GM18909 (cell line): ENCODE data around the gene KLHL21.
"Not testable (repeated sequence)": the region's sequence is repeated elsewhere in the genome, so short reads cannot be mapped to it uniquely, and the experiment has no call there.

Experiments
- ATAC-seq: cut with Tn5 transposase; IDR thresholded peaks from one replicate; pipeline ENCODE4 v1.9.1; 2021; ENCODE audit warnings: mild to moderate bottlenecking; ENCODE audit not compliant: unreplicated experiment, poor library complexity

Gene KLHL21

DNA sequence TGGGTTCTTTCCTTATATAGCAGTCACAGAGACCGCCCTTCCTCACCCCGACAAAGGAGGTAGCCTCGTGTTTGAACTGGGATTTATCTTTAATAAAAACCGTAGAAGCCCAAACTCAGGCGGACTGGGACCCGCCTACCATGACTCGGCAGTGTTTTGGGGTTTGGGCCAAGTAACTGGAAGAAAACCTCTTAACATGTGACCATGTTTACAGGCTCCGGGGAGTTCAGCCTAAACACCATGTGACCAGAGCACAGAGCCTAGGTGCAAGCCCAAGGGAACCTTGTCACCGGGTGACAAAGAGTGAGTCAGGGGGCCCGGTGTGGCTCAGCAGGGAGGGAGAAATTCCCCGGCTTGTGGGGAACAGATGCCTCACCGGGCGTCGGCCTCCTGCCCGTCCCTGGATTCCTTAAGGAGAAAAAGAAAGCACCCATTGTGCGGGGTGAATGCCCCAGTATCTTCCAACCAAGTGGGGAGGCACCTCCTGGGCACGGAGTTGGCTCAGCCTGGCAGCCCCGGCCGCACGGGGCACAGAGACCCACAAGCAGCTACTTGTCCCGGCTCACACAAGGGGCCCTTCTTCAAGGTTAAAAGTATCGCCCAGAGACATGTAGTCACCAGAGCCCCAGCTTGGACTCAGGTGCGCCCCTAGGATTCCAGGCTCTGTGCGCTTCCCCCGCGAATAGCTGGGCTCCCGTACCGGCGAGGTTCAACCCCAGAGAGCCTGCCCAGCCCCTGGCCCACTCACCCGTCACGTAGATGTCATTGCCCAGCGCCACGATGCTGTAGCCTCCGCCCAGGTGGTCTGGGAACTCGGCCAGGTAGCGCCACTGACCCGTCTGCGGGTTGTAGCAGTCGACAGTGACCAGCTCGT lies 1.4 kb downstream of the KLHL21 start:
- no peak for ATAC-seq

DNA sequence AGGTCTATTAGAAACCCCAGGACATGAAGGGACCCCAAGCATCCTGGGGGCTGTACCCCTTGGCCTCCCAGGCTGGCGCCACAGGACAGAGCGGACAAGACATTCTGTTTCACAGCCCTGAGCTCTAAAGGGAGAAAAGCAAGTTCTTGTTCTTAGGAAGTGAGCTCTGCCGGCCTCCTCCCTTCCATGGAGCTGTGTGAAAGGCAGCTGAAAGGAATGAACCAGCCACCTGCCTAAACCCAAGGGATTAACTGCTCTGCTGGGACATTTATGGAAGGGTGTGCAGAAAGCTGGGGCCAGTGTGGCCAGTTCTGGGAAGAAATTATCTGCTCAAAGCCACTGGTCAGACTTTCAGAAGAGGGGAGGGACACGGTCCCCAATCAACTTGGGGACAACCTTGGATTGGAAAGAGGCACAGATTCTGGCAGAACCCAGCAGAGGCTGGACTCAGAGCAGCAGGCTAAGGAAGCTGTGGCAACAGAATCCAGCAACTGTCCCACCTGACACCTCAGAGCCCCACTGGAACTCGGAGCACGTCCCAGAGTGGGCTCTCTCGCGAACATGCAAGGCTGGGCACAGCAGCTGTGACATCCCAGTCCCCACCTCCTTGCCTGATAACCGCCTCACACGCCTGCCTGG lies 2.1 kb downstream of the KLHL21 start:
- no peak for ATAC-seq

DNA sequence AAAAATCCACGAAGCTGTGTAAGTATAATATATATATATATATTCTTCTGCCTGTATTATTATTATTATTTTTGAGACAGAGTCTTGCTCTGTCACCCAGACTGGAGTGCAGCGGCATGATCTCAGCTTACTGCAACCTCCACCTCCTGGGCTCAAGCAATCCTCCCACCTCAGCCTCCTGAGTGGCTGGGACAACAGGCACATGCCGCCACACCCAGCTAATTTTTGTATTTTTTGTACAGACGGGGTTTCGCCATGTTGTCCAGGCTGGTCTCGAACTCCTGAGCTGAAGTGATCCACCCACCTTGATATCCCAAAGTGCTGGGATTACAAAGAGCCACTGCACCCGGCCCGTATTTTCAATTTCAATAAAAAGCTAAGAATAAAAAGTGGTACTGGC lies 2.7 kb downstream of the KLHL21 start:
- ATAC-seq = not testable (repeated sequence)

DNA sequence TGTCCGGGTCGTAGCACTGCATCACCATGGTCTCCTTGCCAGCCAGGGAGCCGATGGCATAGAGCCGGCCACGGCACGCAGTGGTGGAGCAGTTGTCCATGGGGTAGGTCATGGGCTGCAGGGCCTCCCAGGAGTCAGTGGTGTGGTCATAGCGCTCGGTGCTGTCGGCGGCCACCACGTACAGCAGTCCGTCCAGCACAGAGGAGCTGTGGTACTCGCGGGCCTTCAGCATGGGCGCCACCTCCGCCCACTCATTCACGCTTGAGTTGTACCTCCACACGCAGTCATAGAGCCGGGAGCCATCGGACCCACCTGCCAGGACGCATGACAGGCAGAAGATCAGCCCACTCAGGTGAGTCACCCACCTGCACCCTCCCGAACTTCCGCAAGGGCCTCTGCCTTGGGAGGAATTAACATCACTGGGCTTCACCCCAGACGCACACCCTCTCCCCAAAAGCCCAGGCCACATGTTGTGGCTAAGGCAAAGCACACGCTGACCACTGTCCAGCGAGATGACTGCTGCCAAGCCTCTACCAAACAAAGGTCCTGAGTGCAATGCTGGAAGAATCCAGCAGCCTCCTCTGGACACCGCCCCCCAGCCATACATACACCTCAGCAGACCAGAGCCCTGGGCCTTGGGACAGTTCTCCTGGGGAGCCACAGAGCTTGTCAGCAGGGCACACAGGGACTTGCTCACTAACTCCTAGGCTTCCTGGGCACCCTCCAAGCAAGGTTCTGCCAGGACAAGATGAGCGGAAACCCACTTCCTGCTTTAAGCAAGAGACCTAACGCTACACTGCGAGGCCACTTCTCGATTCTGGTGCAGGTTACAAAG lies 3.3 kb downstream of the KLHL21 start:
- ATAC-seq = no peak

DNA sequence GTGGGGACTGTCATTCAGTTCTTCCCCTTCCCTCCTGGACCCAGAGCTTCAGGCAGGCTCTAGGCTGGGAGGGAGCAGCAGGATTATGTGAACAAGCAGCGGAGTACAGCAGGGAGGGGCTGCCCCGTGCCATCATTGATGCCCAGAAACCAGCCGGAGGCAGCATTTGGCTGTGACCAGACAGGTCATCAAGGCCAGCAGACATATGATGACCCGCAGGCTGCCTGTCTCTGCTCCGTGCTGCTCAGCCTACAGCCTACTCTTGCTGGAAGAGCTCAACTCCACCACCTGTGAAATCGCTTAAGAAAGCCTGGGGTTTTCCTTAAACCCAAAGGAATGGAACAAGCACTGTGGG lies 4.9 kb downstream of the KLHL21 start:
- ATAC-seq = no peak

DNA sequence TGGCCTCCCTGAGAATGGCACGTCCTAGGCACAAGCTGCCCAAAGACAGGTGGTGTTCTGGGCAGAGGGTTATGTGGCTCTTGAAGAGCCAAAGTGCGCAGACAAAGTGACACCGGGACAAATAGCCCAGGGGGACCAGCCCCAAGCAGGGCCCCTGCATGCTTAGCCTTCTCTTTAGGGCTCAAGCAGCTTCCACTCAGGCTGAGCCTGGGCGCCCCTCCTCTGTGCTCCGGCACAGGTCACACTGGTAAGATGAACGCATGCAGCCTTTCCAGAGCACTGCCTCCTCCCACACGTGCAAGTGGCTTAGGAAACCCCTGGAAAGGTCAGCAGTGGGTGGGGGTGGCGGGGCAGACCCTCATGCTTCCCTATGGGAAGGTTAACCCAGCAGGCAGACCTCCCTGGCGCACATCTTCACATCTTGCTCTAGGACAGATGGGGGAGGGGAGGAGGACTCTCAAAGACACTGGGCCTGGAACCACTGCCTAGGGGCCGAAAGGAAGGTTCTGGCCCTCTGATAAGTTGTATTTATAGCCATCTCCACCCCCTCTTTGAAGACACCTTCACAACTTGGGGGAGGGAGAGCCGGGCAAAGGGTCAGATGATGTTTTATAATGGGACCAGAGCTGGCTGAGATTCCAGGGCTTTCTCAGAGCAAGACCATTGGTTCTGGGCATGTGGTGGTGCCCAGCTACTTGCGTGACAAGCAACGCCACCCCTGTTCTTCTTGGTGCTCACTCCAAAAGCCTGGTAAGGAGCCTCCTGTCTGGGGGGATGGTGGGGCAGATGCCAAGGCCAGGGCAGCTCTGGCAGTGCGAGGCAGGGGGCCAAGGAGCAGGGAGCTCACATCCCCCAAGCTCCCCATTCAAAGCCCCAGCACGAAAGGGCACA lies 5.5 kb downstream of the KLHL21 start:
- no peak for ATAC-seq

DNA sequence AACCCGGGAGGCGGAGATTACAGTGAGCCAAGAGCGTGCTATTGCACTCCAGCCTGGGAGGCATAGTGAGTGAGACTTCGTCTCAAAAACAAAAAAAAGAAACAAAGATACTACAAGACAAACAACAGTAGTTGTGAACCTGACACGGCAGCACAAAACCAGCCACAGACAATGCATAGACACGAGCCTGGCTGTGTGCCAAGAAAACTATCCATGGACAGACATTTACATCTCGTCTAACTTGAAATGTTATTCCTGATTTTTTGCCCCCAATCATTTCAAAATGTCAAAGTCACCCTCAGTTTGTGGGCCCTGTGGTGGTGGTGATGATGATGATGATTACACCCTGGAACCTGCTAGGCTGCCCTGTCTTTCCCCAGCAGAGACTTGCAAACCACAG lies 6.3 kb downstream of the KLHL21 start:
- ATAC-seq = no peak

DNA sequence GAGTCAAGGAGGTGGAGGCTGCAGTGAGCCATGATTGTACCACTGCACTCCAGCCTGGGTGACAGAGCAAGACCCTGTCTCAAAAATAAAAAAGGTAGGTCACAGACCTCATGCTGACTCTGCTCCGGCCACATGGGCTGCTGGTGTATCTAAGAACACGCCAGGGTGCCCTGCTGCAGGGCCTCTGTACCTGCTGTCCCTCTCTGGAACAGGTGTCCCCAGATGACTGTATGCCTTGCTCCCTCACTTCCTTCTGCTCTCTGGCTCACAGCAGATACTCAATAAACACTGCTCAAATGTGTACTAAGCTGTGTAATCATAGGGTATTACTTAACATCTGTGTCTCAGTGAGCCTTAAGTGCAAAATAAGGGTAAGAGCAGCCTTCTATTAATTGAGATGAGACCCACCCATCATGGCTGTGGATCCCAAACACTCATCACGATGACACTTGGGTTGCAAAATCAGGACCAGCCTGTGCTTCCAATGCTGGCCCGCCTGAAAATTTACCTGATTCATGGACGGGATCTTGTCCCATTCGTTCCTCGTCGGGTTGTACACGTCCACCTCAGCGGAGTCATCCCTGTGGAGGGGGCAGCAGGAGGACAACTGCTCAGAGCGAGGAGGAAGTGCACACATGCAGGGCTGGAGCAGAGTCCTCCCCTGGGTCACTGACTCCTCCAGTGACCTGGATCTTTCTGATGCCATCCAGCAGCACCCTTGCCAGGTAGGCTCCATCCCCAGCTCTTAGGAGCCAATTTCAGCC lies 7.5 kb downstream of the KLHL21 start:
- ATAC-seq = no peak

DNA sequence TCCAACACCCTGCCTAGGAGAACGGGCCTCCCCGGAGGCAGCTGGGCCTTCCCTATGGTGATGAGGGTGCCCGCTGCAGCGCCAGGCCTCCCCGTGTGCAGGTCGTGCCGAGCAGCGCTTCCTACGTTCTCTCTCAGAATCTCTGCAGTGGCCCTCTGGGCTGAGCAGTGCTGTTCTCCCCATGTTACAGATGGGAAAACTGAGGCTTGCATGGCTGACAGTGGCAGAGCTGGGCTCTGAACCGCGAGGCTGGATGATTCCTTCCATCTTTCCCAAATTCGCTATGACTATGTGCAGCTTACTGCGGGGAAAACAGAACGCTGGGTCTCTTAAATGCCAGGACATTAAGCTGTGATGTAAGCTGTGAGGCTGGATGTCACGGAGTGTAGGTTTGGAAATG lies 8.9 kb downstream of the KLHL21 start:
- ATAC-seq = no peak

DNA sequence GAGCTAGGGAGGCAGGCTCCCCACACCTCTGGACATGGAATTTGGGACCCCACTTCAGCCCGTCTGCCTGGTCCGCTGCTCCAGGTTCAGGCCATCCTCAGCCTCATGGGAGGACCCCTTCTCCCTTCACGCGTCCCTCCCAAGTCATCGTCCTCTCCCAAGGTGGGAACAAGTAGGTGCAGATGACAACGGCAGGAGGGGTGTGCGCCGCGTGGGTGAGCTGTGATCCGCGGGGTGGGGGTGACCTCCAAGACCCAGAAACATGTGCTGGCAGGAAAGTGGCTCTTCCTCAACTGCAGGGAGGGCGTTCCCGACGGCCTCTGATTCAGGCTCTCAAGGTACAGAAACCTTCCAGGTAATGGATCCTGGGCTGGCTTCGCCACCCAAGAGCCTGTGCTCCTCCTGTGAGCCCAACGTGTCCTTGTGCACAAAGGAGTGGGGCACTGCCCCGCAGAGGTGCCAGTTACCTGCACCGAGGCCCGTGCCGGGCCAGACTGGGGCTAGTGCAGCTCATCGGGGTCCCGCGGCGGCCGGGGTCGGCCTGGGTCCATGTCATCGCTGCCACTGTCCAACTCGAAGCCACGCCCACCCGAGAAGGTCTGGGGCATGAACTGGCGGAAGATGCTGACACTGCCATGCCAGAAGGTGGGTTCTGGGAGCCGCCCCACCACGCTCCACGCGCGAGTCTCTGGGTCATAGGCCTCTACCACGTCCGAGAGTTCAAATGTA lies 9.6 kb downstream of the KLHL21 start:
- ATAC-seq = no peak

DNA sequence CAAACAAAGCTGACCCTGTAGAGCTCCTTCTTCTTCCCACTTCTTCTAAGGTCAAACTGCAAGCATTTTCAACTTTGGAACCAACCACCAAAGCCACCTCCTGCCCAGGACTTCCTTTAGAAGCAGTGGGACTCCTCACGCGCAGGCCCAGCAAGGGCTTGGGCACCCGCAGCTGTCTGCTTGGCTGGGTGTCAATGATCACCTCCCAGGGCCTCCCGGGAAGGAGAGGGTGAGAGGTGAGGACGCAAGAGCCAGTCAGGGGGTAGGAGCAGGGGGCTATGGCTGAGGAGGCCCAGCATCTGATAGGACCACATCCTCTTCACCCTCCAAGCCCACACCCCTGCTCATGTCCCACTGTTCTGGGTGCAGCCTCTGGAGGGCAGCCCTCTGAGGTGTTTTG lies 10.2 kb downstream of the KLHL21 start:
- ATAC-seq = no peak

DNA sequence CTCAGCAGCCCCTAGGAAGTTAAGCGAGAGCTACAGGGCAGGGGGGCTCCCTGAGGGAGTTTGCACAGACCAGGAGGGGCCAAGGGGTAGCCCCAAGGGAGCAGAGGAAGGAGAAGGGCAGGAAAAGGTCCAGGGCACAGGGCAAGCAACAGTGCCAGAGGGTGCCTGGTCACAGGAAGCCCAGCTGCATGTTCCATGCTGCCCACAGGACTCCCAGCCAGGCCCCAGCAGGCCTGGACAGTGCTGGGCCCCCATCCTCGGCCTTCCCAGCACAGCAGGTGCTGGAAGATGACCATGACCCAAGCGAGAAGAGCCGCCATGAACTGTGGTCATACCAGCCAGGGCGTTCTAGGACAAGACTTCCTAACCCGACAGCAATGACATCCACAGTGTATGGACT lies 11.0 kb downstream of the KLHL21 start:
- no peak for ATAC-seq

DNA sequence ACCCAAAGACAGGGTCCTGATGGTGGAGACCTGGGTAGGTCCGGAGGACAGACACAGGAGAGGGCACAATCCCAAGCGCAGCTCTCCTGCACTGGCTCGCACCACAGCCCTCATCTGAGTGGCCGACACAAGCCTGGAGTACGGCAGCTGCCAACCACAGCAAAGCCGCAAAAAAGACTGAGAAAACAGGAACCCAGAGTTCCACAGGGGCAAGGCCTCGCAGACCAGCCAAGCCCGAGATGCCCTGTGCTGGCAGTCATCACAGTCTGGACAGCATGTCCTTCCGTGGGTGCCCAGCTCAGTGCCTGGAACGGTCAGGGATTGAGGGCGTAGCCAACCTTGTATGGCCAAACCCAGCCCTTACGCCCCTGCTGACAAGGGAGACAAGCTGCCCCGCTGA lies 11.4 kb downstream of the KLHL21 start:
- ATAC-seq = no peak

DNA sequence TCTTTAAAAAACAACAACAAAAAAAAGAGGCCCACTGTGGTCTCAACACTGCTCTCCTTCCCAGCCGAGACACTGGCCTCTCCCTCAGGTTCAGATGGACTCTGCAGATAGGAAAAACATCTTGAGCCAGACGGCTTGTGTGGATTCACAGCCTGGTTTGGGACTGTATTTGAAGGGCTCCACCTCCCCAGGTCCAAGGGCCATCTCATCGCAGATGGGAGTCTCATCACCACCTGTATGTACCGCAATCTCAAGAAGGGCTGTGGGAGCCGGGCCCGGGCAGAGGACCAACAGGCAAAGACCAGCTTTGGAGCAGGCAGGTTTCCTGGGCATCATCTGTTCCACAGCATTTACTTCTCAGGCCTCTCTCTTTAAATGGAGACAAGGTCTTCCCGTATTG lies 12.6 kb downstream of the KLHL21 start:
- ATAC-seq = no peak

DNA sequence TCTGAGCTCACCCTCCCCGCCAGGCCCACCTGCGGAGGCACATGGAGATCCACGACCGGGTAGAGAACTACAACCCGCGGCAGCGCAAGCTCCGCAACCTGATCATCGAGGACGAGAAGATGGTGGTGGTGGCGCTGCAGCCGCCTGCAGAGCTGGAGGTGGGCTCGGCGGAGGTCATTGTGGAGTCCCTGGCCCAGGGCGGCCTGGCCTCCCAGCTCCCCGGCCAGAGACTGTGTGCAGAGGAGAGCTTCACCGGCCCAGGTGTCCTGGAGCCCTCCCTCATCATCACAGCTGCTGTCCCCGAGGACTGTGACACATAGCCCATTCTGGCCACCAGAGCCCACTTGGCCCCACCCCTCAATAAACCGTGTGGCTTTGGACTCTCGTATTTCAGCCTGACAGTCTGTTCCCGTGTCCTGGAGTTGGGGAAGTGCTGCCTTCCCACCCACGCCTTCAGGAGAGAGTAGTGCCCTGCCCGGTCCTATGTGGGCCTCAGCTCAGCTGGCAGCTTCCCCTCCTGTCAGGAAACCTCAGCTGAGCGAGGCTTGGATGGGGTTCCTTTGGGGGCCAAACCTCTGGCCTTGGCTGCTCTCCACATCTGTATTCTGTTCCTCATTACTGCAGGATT lies 13.7 kb downstream of the KLHL21 start:
- no peak for ATAC-seq

DNA sequence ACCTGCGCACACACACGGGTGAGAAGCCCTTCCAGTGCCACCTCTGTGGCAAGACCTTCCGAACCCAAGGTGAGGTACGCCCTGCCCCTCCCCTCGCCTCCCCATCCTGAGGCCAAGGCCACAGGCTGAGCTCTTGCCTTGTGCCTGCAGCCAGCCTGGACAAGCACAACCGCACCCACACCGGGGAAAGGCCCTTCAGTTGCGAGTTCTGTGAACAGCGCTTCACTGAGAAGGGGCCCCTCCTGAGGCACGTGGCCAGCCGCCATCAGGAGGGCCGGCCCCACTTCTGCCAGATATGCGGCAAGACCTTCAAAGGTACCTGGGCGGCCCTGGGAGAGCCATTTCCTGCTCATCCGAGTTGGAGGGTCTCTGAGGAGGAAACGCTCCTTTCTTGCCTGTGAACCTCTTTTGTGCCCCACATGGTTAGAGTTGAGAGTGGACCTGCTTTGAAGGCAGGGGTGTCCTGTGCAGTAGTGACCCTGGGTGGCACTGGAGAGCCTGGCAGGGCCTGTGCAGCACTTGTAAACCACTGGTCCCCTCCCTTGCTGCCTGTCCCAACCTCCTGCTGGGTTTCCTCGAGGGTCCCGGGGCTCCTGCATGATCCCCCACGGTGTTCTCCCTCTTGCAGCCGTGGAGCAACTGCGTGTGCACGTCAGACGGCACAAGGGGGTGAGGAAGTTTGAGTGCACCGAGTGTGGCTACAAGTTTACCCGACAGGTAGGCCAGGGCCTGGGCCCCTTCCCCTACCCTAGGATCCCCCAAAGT lies 14.4 kb downstream of the KLHL21 start:
- ATAC-seq = no peak

DNA sequence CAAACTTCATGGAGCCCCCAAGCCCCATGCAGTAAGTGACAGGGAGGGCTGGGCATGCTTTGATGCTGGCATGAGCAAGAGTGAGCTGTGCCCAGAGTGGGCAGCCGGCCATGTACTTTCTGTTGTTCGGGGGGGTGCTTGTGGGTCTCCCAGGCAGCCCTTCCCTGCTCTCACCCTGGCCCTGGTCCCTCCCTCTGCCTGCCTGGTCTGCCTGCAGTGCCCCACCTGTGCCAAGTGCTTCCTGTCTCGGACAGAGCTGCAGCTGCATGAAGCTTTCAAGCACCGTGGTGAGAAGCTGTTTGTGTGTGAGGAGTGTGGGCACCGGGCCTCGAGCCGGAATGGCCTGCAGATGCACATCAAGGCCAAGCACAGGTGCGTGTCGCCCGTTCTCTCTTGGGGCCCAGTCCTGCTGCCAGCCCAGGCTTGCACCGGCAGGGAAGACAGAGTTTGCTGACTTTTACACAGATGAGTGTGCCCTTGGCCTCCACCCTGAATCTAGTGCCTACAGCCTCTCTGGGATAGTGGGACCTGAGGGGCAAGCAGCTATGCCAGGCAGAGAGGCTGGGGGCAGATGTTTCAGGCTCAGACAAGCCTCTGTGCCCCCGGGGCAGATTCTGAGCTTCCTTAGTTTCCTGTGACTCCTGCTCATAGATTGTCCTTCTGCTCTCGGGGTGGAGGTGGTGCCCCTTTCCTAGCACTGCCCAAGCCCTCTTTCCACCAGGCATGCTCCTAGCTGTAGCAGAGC lies 15.2 kb downstream of the KLHL21 start:
- no peak for ATAC-seq
